Measurements from ENCODE around the gene GNAI1.

- TF ChIP-seq CTCF (conservative IDR thresholded peaks at IDR 0.05), result no peak; the same call in 1 of the 2 replicates
- no peak for TF ChIP-seq ZFX (IDR thresholded peaks at IDR 0.05)
Observed at GRCh38 chr7:80154656-80155333, 20.2 kb downstream of the GNAI1 start.
